Hepatocyte (in vitro differentiated cells): Measurements from ENCODE around the gene C16orf92.

Experiments used
- CTCF ChIP-seq: fragments of 200-600 bp; sonication (generic); IDR thresholded peaks from 2 replicates; pipeline ENCODE4 v1.5.1; 2016; ENCODE audit warnings: antibody characterized with exemption, mild to moderate bottlenecking; ENCODE audit not compliant: poor library complexity
- EZH2 ChIP-seq: fragments of 200-600 bp; sonication (generic); IDR thresholded peaks from 2 replicates; pipeline ENCODE4 v1.6.1; 2016; ENCODE audit warnings: antibody characterized with exemption, mild to moderate bottlenecking, borderline replicate concordance

GRCh38 chr16:30023586-30023985 lies 588 bp downstream of the C16orf92 start:
- TF ChIP-seq EZH2 (no peak), CTCF (no peak)
